Spleen (tissue), 3 donors: ENCODE data around the gene TRPV4.

Source experiments
- POLR2A ChIP-seq, 3 donors: fragments of 450-650 bp; IDR thresholded peaks; one replicate each; pipeline ENCODE4 v1.5.1; 2017; ENCODE audit warnings: antibody characterized with exemption in 3 of 3, mild to moderate bottlenecking in 1 of 3
- POLR2AphosphoS5 ChIP-seq, 3 donors: sonication (generic); formaldehyde crosslinking; IDR thresholded peaks; one replicate each; pipeline ENCODE4 v1.5.1; 2017; ENCODE audit warnings: antibody characterized with exemption in 3 of 3

DNA sequence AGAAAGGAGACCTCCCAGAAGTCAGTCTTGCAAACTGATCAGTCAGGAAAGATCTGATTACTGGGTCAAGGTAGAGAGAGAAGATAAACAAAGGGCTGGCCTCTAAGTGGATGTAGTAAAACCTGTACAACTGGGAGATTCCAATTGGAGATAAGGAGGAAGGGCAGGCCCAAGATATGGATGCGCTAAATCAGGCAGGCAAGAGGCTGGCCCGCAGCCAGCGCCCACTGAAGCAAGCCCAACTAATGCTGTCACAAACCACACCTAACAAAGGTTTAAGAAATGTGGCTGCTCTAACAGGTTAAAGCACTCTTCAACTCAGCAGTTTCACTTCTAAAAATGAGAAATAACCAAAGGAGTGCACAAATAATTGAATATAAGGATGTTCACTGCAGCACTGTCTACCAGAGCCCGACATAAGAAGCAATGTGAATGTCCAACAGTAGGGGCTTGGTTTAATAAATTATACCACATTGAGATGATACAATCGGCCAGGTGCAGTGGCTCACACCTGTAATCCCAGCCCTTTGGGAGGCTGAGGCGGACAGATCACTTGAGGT is 42.5 kb upstream of the TRPV4 start:
- TF ChIP-seq POLR2A (IDR thresholded peaks at IDR 0.05) = no peak
- no peak for TF ChIP-seq POLR2AphosphoS5 (IDR thresholded peaks at IDR 0.05)
